SK-N-SH (cell line): Measurements from ENCODE around the gene GRHL3.

Experiments
- FOXM1 ChIP-seq: IDR thresholded peaks from 2 replicates; pipeline ENCODE4 v1.4.0; 2012; ENCODE audit warnings: low read depth, mild to moderate bottlenecking
- JUND ChIP-seq: IDR thresholded peaks from 2 replicates; pipeline ENCODE4 v1.4.0; 2012

- TF ChIP-seq JUND = no peak
- TF ChIP-seq FOXM1 = no peak
Observed at GRCh38 chr1:24351247-24351646, 32.1 kb downstream of the GRHL3 start.
